Stimulated activated CD8-positive, alpha-beta memory T cell treated with anti-CD3 and anti-CD28 coated beads, Interleukin-2, amount 100 ng/mL, for 1 hour (primary cell): ENCODE data around the gene POGZ.
A peak's percentile ranks its signal among the peaks of the same experiment; 100 is the strongest.
"Not testable (repeated sequence)": the region's sequence is repeated elsewhere in the genome, so short reads cannot be mapped to it uniquely, and the experiment has no call there.

Source experiments
- DNase-seq, 2 donors: peaks; one replicate each; pipeline ENCODE4 v3.0.0-alpha.2; 2020; ENCODE audit warnings: low read depth in 2 of 2

Gene POGZ

GRCh38 chr1:151476083-151476482 is 16.8 kb upstream of the POGZ start:
- DNase-seq: no peak

GRCh38 chr1:151475175-151475574 is 15.9 kb upstream of the POGZ start:
- no peak for DNase-seq

GRCh38 chr1:151474745-151475144 is 15.5 kb upstream of the POGZ start:
- DNase-seq: no peak

- no peak for DNase-seq
These were observed 13.8 kb upstream of the POGZ start for GRCh38 chr1:151472856-151473731.

- no peak for DNase-seq
These were observed 5.7 kb upstream of the POGZ start for GRCh38 chr1:151465026-151465425.

- DNase-seq: no peak
These were observed 2.4 kb upstream of the POGZ start for GRCh38 chr1:151461694-151462093.

- DNase-seq: peak in 1 of 2 donors; percentile 32
These were observed 428 bp downstream of the POGZ start for GRCh38 chr1:151458802-151459330.

GRCh38 chr1:151457911-151458801 is 1.1 kb downstream of the POGZ start:
- peak; percentile 40 to 58 for DNase-seq

GRCh38 chr1:151455966-151456365 is 3.3 kb downstream of the POGZ start:
- no peak for DNase-seq

- no peak for DNase-seq
These were observed 4.1 kb downstream of the POGZ start for GRCh38 chr1:151455231-151455630.

- DNase-seq: no peak
These were observed 11.6 kb downstream of the POGZ start for GRCh38 chr1:151447696-151448095.

GRCh38 chr1:151444783-151445177 is 14.5 kb downstream of the POGZ start:
- DNase-seq: no peak

- peak; percentile 33 to 46 for DNase-seq
These were observed 15.2 kb downstream of the POGZ start for GRCh38 chr1:151443846-151444782.

- DNase-seq: not testable (repeated sequence)
These were observed 21.9 kb downstream of the POGZ start for GRCh38 chr1:151437396-151437795.

GRCh38 chr1:151436985-151437384 is 22.3 kb downstream of the POGZ start:
- DNase-seq: no peak

GRCh38 chr1:151435174-151435573 is 24.1 kb downstream of the POGZ start:
- DNase-seq: no peak

GRCh38 chr1:151433827-151434226 is 25.5 kb downstream of the POGZ start:
- not testable (repeated sequence) for DNase-seq

- no peak for DNase-seq
These were observed 31.2 kb downstream of the POGZ start for GRCh38 chr1:151428068-151428467.

- no peak for DNase-seq
These were observed 34.2 kb downstream of the POGZ start for GRCh38 chr1:151425103-151425502.

GRCh38 chr1:151419819-151420218 is 39.5 kb downstream of the POGZ start:
- DNase-seq: no peak

GRCh38 chr1:151418081-151418480 is 41.2 kb downstream of the POGZ start:
- no peak for DNase-seq
